Nucleus accumbens (tissue), 56 donors: ENCODE results near the gene NDUFB3.

Experiments used
- DNase-seq, 56 donors: peaks; one replicate each; lab custom pipeline; 2025; lab: John Stamatoyannopoulos, UW

The NDUFB3 gene

DNA sequence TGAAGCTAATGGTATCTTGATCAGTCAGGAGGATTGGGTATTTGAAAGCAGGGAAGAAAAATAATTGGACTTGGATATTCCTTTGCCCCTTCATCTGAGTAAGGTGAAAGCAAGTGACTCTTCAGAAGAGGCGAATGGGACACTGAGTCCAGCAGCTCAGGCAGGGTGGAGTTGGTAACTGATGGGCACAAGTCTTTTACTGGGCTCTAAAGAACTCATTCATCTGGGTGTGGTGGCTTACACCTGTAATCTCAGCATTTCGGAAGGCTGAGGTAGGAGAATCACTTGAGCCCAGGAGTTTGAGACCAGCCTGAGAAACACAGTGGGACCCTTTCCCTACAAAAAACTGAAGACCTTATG lies 55.3 kb downstream of the NDUFB3 start:
- DNase-seq, result peak in 1 of 56 donors; percentile 26

DNA sequence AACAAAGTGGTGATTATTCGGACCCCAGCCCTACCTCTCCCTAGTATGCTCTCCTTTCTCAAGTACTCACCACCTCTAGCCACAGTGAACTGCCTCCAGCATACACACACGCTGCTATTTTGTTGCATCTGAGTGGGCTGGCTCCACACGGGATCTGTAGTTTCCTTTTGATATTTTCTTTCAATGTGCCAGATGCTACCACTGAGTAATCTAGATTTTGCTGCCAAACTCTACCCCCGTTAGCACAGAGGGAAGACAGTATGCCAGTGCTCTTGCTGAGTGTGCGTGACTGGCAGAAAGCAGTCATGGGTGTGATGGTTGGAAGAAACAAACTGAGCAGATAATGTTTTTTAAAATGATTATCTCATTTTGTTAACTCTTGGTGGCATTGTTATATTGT lies 55.8 kb downstream of the NDUFB3 start:
- peak in 32 of 56 donors; percentile 7 to 74 (median 34) for DNase-seq

DNA sequence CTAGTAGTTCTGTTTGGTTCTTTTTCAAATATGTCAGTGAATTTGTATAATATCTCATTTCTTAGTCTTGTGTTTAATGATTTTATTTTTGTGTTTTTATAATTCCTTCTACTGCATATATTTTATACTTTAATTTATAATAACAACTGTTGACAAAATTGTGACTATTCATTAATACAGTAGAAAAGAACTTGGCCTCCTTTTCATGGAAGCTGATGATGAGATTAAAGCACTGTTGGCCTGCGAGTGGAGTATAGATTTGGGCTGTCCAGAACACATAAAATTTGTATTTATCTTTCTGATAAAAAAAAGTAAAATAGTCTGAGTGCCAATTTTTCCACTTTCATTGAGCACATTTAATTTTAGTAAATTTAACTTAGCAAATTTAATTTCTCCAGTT lies 56.2 kb downstream of the NDUFB3 start:
- DNase-seq, result no peak

DNA sequence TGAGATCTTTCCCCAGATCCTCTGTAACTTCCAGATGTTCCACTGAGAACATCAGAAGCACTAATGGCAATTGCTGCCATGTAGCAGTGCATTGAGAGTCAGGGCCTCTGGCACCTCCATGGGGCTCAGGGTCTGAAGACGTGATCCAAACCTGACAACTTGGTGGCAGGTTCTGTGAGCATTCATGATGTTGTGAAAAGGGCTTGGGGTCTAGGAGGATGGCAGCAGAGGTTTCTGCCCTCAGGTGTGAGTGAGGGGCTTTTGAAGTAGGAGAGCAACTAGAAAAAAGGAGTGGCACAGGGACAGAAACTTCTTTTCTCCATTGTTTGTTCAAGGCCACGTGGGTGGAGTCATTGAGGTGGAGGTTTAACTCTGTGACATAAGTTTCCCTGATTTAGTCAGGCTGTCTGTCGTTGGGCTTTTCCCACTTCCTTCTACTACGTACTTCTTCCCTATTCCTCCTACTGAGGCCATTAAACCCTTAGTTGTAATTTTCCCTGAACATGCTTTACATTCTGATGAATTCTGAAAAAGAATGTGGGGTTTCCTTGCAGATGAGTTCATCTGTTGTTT lies 57.2 kb downstream of the NDUFB3 start:
- DNase-seq, result peak in 4 of 56 donors; percentile 3 to 13 (median 10)

DNA sequence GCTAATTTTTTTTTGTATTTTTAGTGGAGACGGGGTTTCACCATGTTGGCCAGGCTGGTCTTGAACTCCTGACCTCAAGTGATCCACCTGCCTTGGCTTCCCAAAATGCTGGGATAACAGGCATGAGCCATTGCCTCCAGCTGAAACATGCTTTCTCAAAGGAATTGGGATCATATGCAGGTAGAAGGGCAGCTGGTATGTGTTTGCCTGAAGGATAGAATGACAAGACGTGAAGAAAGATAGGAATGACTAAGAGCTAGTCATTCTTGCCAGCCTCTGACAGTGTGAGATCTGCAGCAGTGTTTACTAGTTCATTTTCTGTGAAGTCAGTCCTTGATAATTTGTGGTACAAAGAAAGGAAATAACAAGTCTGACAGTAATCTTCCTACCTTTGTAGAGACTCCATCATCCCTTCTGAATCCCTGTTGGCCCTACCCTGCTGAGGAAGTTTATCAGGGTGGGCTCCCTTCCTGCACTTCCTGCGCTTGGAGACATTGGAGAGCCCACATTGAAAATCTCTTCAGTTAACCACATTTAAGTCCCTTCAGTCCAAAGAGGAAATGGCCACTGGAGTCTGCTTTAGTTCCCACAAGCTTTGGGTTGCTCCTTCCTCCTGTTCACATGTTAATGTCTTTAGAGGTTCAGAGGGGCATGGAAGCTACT lies 58.9 kb downstream of the NDUFB3 start:
- peak in 1 of 56 donors; percentile 18 for DNase-seq

DNA sequence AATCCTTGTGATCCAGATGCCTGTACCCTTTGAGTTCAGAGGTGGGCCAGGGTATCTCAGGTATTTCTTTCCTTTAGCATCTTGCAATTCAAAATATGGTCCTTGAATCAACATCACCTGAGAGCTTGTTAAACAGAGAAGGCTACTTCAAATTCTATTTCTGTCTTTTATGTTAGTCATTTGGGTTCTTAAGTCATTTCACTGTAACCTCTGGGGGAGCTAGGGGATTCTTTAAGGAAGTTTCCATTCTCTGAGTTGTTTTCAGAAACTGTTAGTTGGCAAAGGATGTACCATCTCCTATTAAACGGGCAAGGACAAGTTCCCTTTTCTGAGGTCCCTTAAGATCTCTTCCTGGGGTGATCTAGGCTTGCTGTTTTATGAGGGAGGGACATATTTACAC lies 60.7 kb downstream of the NDUFB3 start:
- DNase-seq, result no peak
